Fibroblast of upper back skin (primary cell): ENCODE data around the gene RBM38.
A peak's percentile ranks its signal among the peaks of the same experiment; 100 is the strongest.
"Not testable (repeated sequence)": the region's sequence is repeated elsewhere in the genome, so short reads cannot be mapped to it uniquely, and the experiment has no call there.

Experiments
- DNase-seq: peaks from one replicate; pipeline ENCODE4 v3.0.0-alpha.2; 2013

RBM38 gene

GRCh38 chr20:57390604-57391438 is at the start of gene RBM38:
Gene RBM38, plus strand, starts transcription at chr20:57391396. Its CDS starts 186 bp downstream, at chr20:57391582.
- DNase-seq, result peak; percentile 65

- DNase-seq, result no peak
These were observed 49.5 kb upstream of the RBM38 start for GRCh38 chr20:57341663-57342062.

GRCh38 chr20:57342829-57343228 is 48.4 kb upstream of the RBM38 start:
- no peak for DNase-seq

GRCh38 chr20:57346477-57346876 is 44.7 kb upstream of the RBM38 start:
- peak; percentile 71 for DNase-seq

GRCh38 chr20:57347393-57347792 is 43.8 kb upstream of the RBM38 start:
- DNase-seq, result no peak

- DNase-seq, result not testable (repeated sequence)
These were observed 42.8 kb upstream of the RBM38 start for GRCh38 chr20:57348200-57348921.

GRCh38 chr20:57348922-57349574 is 42.1 kb upstream of the RBM38 start:
- DNase-seq, result not testable (repeated sequence)

GRCh38 chr20:57350081-57350710 is 41.0 kb upstream of the RBM38 start:
- DNase-seq, result no peak

- DNase-seq, result not testable (repeated sequence)
These were observed 40.5 kb upstream of the RBM38 start for GRCh38 chr20:57350726-57351041.

GRCh38 chr20:57351042-57351783 is 40.0 kb upstream of the RBM38 start, which contains the start of gene RAE1:
Gene RAE1, plus strand, starts transcription at chr20:57351255. Its CDS starts 2,784 bp downstream, at chr20:57354039.
- peak; percentile 89 for DNase-seq

GRCh38 chr20:57352305-57352704 is 38.9 kb upstream of the RBM38 start:
- no peak for DNase-seq

- DNase-seq, result no peak
These were observed 37.8 kb upstream of the RBM38 start for GRCh38 chr20:57353351-57353750.

GRCh38 chr20:57361517-57361916 is 29.7 kb upstream of the RBM38 start:
- DNase-seq, result peak; percentile 80

GRCh38 chr20:57364451-57364850 is 26.7 kb upstream of the RBM38 start:
- DNase-seq, result no peak

- DNase-seq, result no peak
These were observed 21.6 kb upstream of the RBM38 start for GRCh38 chr20:57369596-57369995.

GRCh38 chr20:57370316-57370715 is 20.9 kb upstream of the RBM38 start:
- no peak for DNase-seq

GRCh38 chr20:57371363-57371762 is 19.8 kb upstream of the RBM38 start:
- DNase-seq, result no peak

GRCh38 chr20:57372157-57372556 is 19.0 kb upstream of the RBM38 start:
- no peak for DNase-seq

GRCh38 chr20:57372581-57373350 is 18.4 kb upstream of the RBM38 start:
- no peak for DNase-seq

- no peak for DNase-seq
These were observed 16.8 kb upstream of the RBM38 start for GRCh38 chr20:57374343-57374930.
